Mesenchymal stem cell (in vitro differentiated cells and primary cell): Measurements from ENCODE around the gene BRIP1.
"Not testable (repeated sequence)": the region's sequence is repeated elsewhere in the genome, so short reads cannot be mapped to it uniquely, and the experiment has no call there.

Experiments
- DNase-seq: peaks from one replicate; pipeline ENCODE4 v3.0.0-alpha.2; 2013
- H2AFZ ChIP-seq: one replicate; pipeline ENCODE4 v1.6.1; 2013; ENCODE audit warnings: low read depth, mild to moderate bottlenecking, control low read depth, inconsistent platforms, low read length, moderate library complexity
- H2AK5ac ChIP-seq: 2 replicates; pipeline ENCODE4 v1.6.1; 2013; ENCODE audit warnings: low read length, moderate library complexity, mild to moderate bottlenecking, inconsistent platforms; ENCODE audit not compliant: severe bottlenecking
- H2BK120ac ChIP-seq: one replicate; pipeline ENCODE4 v1.6.1; 2013; ENCODE audit warnings: low read depth, mild to moderate bottlenecking, inconsistent platforms, low read length, moderate library complexity
- H2BK12ac ChIP-seq, 2 experiments: one replicate each; pipeline ENCODE4 v1.6.1; 2013; ENCODE audit warnings: inconsistent platforms in 2 of 2, low read length in 2 of 2, mild to moderate bottlenecking in 2 of 2, moderate library complexity in 2 of 2, control low read depth in 1 of 2
- H2BK15ac ChIP-seq: one replicate; pipeline ENCODE4 v1.6.1; 2013; ENCODE audit warnings: mild to moderate bottlenecking, low read depth, inconsistent platforms; ENCODE audit not compliant: poor library complexity, severe bottlenecking
- H2BK5ac ChIP-seq: 2 replicates; pipeline ENCODE4 v1.6.1; 2013; ENCODE audit warnings: low read depth, mild to moderate bottlenecking, low read length, control low read depth, inconsistent platforms; ENCODE audit not compliant: poor library complexity, severe bottlenecking
- H3K14ac ChIP-seq, 2 experiments: one replicate each; pipeline ENCODE4 v1.6.1; 2013; ENCODE audit warnings: inconsistent platforms in 2 of 2, low read length in 2 of 2, control low read depth in 1 of 2, mild to moderate bottlenecking in 1 of 2, moderate library complexity in 1 of 2
- H3K18ac ChIP-seq, 2 experiments: one replicate each; pipeline ENCODE4 v1.6.1; 2013; ENCODE audit warnings: inconsistent platforms in 2 of 2, low read length in 2 of 2, control low read depth in 1 of 2, low read depth in 1 of 2, mild to moderate bottlenecking in 1 of 2
- H3K23ac ChIP-seq, 2 experiments: one replicate each; pipeline ENCODE4 v1.6.1; 2013; ENCODE audit warnings: inconsistent platforms in 2 of 2, low read length in 2 of 2, mild to moderate bottlenecking in 2 of 2, moderate library complexity in 2 of 2, control low read depth in 1 of 2
- H3K27ac ChIP-seq: 2 replicates; pipeline ENCODE4 v1.5.1; 2013; ENCODE audit warnings: mild to moderate bottlenecking, moderate library complexity, low read length, control low read depth, inconsistent platforms; ENCODE audit not compliant: poor library complexity, severe bottlenecking
- H3K27me3 ChIP-seq, 2 experiments: 2 replicates each; pipeline versions ENCODE4 v1.6.1 to v1.7.0; 2013; ENCODE audit warnings: low read length in 2 of 2, mild to moderate bottlenecking in 2 of 2, moderate library complexity in 2 of 2, control low read depth in 1 of 2, inconsistent platforms in 1 of 2; ENCODE audit not compliant: control insufficient read depth in 1 of 2, insufficient read depth in 1 of 2
- H3K36me3 ChIP-seq, 2 experiments: 2 replicates each; pipeline versions ENCODE4 v1.6.1 to v1.7.0; 2013; ENCODE audit warnings: low read length in 2 of 2, control low read depth in 1 of 2, inconsistent platforms in 1 of 2, low read depth in 1 of 2, mild to moderate bottlenecking in 1 of 2; ENCODE audit not compliant: insufficient read depth in 2 of 2, control insufficient read depth in 1 of 2
- H3K4ac ChIP-seq, 2 experiments: one replicate each; pipeline ENCODE4 v1.6.1; 2013; ENCODE audit warnings: inconsistent platforms in 2 of 2, low read length in 2 of 2, mild to moderate bottlenecking in 2 of 2, moderate library complexity in 2 of 2, control low read depth in 1 of 2, low read depth in 1 of 2
- H3K4me1 ChIP-seq: 2 replicates; pipeline ENCODE4 v1.6.1; 2013; ENCODE audit warnings: low read depth, low read length, control low read depth; ENCODE audit not compliant: control insufficient read depth, insufficient read depth
- H3K4me2 ChIP-seq: 2 replicates; pipeline ENCODE4 v1.6.1; 2013; ENCODE audit warnings: low read length, mild to moderate bottlenecking, inconsistent platforms; ENCODE audit not compliant: poor library complexity, severe bottlenecking
- H3K4me3 ChIP-seq, 2 experiments: 2 replicates each; pipeline versions ENCODE4 v1.5.1 to v1.7.0; 2013; ENCODE audit warnings: low read length in 2 of 2, mild to moderate bottlenecking in 2 of 2, control low read depth in 1 of 2, low read depth in 1 of 2; ENCODE audit not compliant: insufficient read depth in 1 of 2
- H3K79me1 ChIP-seq: replicated peaks from 2 replicates; pipeline ENCODE4 v1.6.1; 2013; ENCODE audit warnings: mild to moderate bottlenecking, control low read depth, low read length, inconsistent platforms; ENCODE audit not compliant: poor library complexity, severe bottlenecking
- H3K9ac ChIP-seq: 2 replicates; pipeline ENCODE4 v1.7.0; 2013; ENCODE audit warnings: mild to moderate bottlenecking, low read length, moderate library complexity
- H3K9me3 ChIP-seq: 2 replicates; pipeline ENCODE4 v1.7.0; 2013; ENCODE audit warnings: mild to moderate bottlenecking, low read length; ENCODE audit not compliant: control insufficient read depth
- H4K8ac ChIP-seq: one replicate; pipeline ENCODE4 v1.6.1; 2013; ENCODE audit warnings: inconsistent platforms, mild to moderate bottlenecking, low read length, moderate library complexity
- H4K91ac ChIP-seq: one replicate; pipeline ENCODE4 v1.6.1; 2013; ENCODE audit warnings: mild to moderate bottlenecking, low read length, inconsistent platforms
- WGBS: methylation state at CpG from one replicate; pipeline ENCODE4 v1.1.7; 2013; ENCODE audit warnings: mixed read lengths; 5-methylcytosine and 5-hydroxymethylcytosine counted together

The BRIP1 gene

DNA sequence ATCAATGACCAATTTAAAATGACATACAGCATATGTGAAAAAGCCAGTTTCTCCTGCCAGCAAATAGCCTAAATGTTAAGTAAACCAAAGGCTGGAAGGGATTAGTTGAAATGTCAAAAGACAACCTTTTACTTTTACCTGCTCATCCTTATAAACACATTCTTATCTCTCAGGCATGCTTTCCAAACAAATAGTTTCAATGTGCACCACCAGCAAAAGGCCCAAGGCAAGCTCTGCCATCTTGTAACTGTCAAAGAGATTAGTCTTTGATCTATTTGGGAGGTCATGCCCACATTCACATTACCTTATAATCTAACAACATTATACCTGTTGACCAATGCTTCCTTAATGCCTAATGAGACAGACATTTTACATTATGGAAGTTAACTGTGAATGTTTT lies 140.1 kb downstream of the BRIP1 start:
- Histone ChIP-seq H4K8ac (no peak overlapping the region), H3K18ac (no peak overlapping the region), H3K4me2 (no peak overlapping the region), H3K9ac (no peak overlapping the region), H3K14ac (no peak overlapping the region), H2BK5ac (no peak overlapping the region), H2BK120ac (no peak overlapping the region), H3K27ac (no peak overlapping the region), H3K36me3 (no peaks in the 10 kb centered on the region), H2AFZ (no peak overlapping the region), H3K4me3 (no peak overlapping the region), H3K4me1 (no peaks in the 10 kb centered on the region), H2BK15ac (no peak overlapping the region), H3K79me1 (no peaks in the 10 kb centered on the region), H2BK12ac (no peak overlapping the region), H3K27me3 (no peaks in the 10 kb centered on the region), H3K9me3 (peaks cover 6% of the 10 kb centered on the region), H2AK5ac (no peak overlapping the region), H3K4ac (no peak overlapping the region), H3K23ac (no peak overlapping the region), H4K91ac (no peak overlapping the region)
- no peak for DNase-seq

DNA sequence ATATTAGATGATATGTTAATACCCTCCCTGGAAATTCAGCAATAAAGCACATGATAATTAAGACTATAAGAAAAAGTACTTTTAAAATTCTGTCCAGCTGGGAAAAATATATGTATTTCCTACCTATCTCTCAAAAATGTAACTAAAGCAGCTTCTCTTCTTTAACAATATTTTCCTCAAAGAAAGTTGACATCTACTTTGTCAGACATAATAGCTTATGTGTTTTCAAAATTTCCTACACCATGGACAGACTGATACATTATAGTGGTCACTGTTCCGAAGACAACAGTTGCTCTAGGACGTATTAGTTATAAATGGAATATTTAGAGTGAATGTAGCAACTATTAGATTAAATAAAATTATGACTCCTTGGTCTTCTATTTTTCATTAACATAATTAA lies 140.9 kb downstream of the BRIP1 start:
- no peak overlapping the region for H3K9ac ChIP-seq
- no peak overlapping the region for H4K8ac ChIP-seq
- H3K27ac ChIP-seq = no peak overlapping the region
- no peak overlapping the region for H4K91ac ChIP-seq
- H2BK5ac ChIP-seq = no peak overlapping the region
- no peak overlapping the region for H2BK120ac ChIP-seq
- no peaks in the 10 kb centered on the region for H3K4me1 ChIP-seq
- no peak for DNase-seq
- H3K14ac ChIP-seq = no peak overlapping the region
- no peak overlapping the region for H3K4me3 ChIP-seq
- H3K9me3 ChIP-seq = peaks cover 12% of the 10 kb centered on the region
- H3K18ac ChIP-seq = no peak overlapping the region
- no peak overlapping the region for H2AFZ ChIP-seq
- H3K23ac ChIP-seq = no peak overlapping the region
- no peak overlapping the region for H3K4ac ChIP-seq
- no peak overlapping the region for H3K4me2 ChIP-seq
- no peaks in the 10 kb centered on the region for H3K36me3 ChIP-seq
- H2BK15ac ChIP-seq = no peak overlapping the region
- H2BK12ac ChIP-seq = no peak overlapping the region
- no CpG with 5 or more reads among the region's 2 CpGs for WGBS
- no peak overlapping the region for H2AK5ac ChIP-seq
- no peaks in the 10 kb centered on the region for H3K27me3 ChIP-seq
- H3K79me1 ChIP-seq = no peaks in the 10 kb centered on the region

DNA sequence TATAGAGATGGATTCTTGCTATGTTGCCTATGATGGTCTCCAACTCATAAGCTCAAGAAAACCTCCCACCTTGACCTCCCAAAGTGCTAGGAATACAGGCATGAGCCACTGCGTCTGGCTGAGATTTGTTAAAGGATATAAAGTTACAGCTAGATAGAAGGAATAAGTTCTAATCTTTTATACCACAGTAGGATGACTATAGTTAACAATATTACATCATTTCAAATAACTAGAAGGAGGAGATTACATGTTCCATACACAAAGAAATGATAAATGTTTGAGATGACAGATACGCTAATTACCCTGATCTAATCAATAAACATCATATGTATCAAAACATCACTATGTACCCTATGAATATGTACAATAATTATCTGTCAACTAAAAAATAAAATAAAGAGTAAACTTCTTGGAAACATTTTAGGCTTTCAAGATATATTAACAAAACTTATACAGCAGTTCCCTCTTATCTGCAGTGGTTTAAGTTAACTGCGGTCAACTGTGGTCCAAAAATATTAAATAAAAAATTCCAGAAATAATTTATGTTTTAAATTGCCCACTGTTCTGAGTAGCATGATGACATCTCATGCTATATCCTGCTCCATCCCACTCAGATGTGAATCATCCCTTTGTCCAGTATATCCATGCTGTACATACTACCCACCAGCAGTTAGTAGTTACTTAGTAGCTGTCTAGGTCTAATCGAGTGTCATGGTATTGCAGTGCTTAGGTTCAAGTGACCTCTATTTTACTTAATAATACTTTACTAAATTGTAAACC lies 143.1 kb downstream of the BRIP1 start:
- H3K4me3 ChIP-seq = no peak overlapping the region
- H2BK5ac ChIP-seq = no peak overlapping the region
- H3K9ac ChIP-seq = no peak overlapping the region
- H4K91ac ChIP-seq = no peak overlapping the region
- no peak overlapping the region for H3K4me2 ChIP-seq
- H2AFZ ChIP-seq = no peak overlapping the region
- no CpG with 5 or more reads among the region's 4 CpGs for WGBS
- H2AK5ac ChIP-seq = no peak overlapping the region
- DNase-seq = no peak
- no peaks in the 10 kb centered on the region for H3K4me1 ChIP-seq
- H4K8ac ChIP-seq = no peak overlapping the region
- H3K27ac ChIP-seq = no peak overlapping the region
- no peak overlapping the region for H3K14ac ChIP-seq
- H3K36me3 ChIP-seq = no peaks in the 10 kb centered on the region
- H3K18ac ChIP-seq = no peak overlapping the region
- no peak overlapping the region for H2BK120ac ChIP-seq
- no peaks in the 10 kb centered on the region for H3K27me3 ChIP-seq
- no peak overlapping the region for H3K23ac ChIP-seq
- no peak overlapping the region for H2BK12ac ChIP-seq
- peaks cover 25% of the 10 kb centered on the region for H3K9me3 ChIP-seq
- no peaks in the 10 kb centered on the region for H3K79me1 ChIP-seq
- H3K4ac ChIP-seq = no peak overlapping the region
- H2BK15ac ChIP-seq = no peak overlapping the region

DNA sequence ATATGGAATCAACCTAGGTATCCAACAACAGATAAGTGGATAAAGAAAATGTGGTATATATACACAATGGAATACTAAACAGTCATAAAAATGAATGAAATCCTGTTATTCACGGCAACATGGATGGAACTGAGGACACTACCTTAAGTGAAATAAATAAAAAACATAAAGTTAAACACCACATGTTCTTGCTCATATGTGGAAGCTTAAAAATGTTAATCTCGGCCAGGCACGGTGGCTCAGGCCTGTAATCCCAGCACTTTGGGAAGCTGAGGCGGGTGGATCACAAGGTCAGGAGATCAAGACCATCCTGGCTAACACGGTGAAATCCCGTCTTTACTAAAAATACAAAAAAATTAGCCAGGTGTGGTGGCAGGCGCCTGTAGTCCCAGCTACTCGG lies 144.1 kb downstream of the BRIP1 start:
- not testable (repeated sequence) for H4K91ac ChIP-seq, H2BK120ac ChIP-seq, H3K27me3 ChIP-seq, H2BK5ac ChIP-seq, H3K9ac ChIP-seq, H2AK5ac ChIP-seq, H4K8ac ChIP-seq, H3K27ac ChIP-seq, H2BK12ac ChIP-seq, H3K4me2 ChIP-seq, H2BK15ac ChIP-seq, H3K14ac ChIP-seq, DNase-seq, H2AFZ ChIP-seq, H3K23ac ChIP-seq, H3K4me1 ChIP-seq, H3K4me3 ChIP-seq, H3K36me3 ChIP-seq, H3K18ac ChIP-seq, H3K79me1 ChIP-seq, H3K4ac ChIP-seq
- H3K9me3 ChIP-seq = peaks cover 25% of the 10 kb centered on the region
- 98% methylated on average over 6 of the region's 8 CpGs for WGBS
